A549 (cell line): ENCODE data around the gene USP24. TPM values are rescaled to one million over a fixed set of nuclear protein-coding genes. Genes with fewer than 3 reads are reported as not detected.

ENCODE experiments used
- ATAC-seq, 2 experiments: fragments of 200-7000 bp in 1 of 2; fragments of >200 bp in 1 of 2; cut with Nextera tagmentation in 1 of 2; cut with Tn5 transposase in 1 of 2; 3 replicates each; pipeline versions ENCODE4 v1.8.0 to v1.9.1; 2018 to 2020; ENCODE audit warnings: mild to moderate bottlenecking in 1 of 2, moderate library complexity in 1 of 2
- CTCF ChIA-PET: fragments of 300-600 bp; sonication (Branson Sonifier 250); formaldehyde crosslinking; extraction: SDS; loops from one replicate; lab custom pipeline; 2021; ENCODE audit warnings: antibody characterized with exemption, inconsistent platforms; lab: Yijun Ruan, JAX
- POLR2A ChIA-PET: fragments of 350-600 bp; formaldehyde crosslinking; extraction: SDS; loops from one replicate; lab custom pipeline; 2021; ENCODE audit warnings: antibody characterized with exemption, inconsistent platforms; lab: Yijun Ruan, JAX
- DNase-seq, 2 experiments: peaks; one replicate each; pipeline versions ENCODE4 v3.0.0 to v3.0.0-alpha.2; 2011 to 2016; ENCODE audit warnings: low read depth in 1 of 2, low spot score in 1 of 2
- FAIRE-seq: peaks from 2 replicates; lab custom pipeline; 2011; peaks lifted over from hg19 to GRCh38; lab: Jason Lieb, UNC
- H3K27ac ChIP-seq, 2 experiments: fragments of >200 bp; sonication (Bioruptor Twin); formaldehyde crosslinking; 3 replicates each; pipeline ENCODE4 v1.5.1; 2016 to 2017
- H3K4me1 ChIP-seq: fragments of >200 bp; sonication (Bioruptor Twin); formaldehyde crosslinking; 3 replicates; pipeline ENCODE4 v1.6.1; 2016
- H3K4me2 ChIP-seq: fragments of >200 bp; sonication (Bioruptor Twin); formaldehyde crosslinking; 3 replicates; pipeline ENCODE4 v1.6.1; 2016
- H3K4me3 ChIP-seq: fragments of >200 bp; sonication (Bioruptor Twin); formaldehyde crosslinking; 3 replicates; pipeline ENCODE4 v1.5.1; 2016
- H3K9me3 ChIP-seq: fragments of >200 bp; sonication (Bioruptor Twin); formaldehyde crosslinking; 3 replicates; pipeline ENCODE4 v1.6.1; 2016
- CBX2 ChIP-seq: fragments of 200-600 bp; sonication (generic); IDR thresholded peaks from 2 replicates; pipeline ENCODE4 v1.6.1; 2016; ENCODE audit warnings: low read depth, mild to moderate bottlenecking, borderline replicate concordance
- CEBPB ChIP-seq, 2 experiments: fragments of >200 bp in 1 of 2; sonication (Bioruptor Twin) in 1 of 2; formaldehyde crosslinking in 1 of 2; IDR thresholded peaks; 2 replicates each; pipeline ENCODE4 v1.6.1; 2012 to 2016
- CHD2 ChIP-seq: fragments of 150-350 bp; IDR thresholded peaks from 2 replicates; pipeline ENCODE4 v1.6.1; 2014; ENCODE audit warnings: low read length; ENCODE audit not compliant: partially characterized antibody
- EHF ChIP-seq: fragments of 250-450 bp; sonication (Bioruptor Pico); IDR thresholded peaks from 2 replicates; pipeline ENCODE4 v1.5.0; 2020; ENCODE audit warnings: mild to moderate bottlenecking
- EHMT2 ChIP-seq: fragments of 200-600 bp; sonication (generic); IDR thresholded peaks from 2 replicates; pipeline ENCODE4 v1.6.1; 2016; ENCODE audit warnings: antibody characterized with exemption, low read depth, mild to moderate bottlenecking, moderate library complexity
- EP300 ChIP-seq, 2 experiments: fragments of >200 bp; sonication (Bioruptor Twin); formaldehyde crosslinking; IDR thresholded peaks; 2 replicates in 1 of 2; 3 replicates in 1 of 2; pipeline ENCODE4 v1.6.1; 2016 to 2017
- ESRRA ChIP-seq: fragments of 150-350 bp; IDR thresholded peaks from 2 replicates; pipeline ENCODE4 v1.6.1; 2014; ENCODE audit warnings: mild to moderate bottlenecking, low read length, borderline replicate concordance
- FOSB ChIP-seq: fragments of 250-450 bp; sonication (Bioruptor Pico); IDR thresholded peaks from 2 replicates; pipeline ENCODE4 v1.5.0; 2020; ENCODE audit warnings: mild to moderate bottlenecking, moderate library complexity
- FOXS1 ChIP-seq: fragments of 250-450 bp; sonication (Bioruptor Pico); IDR thresholded peaks from 2 replicates; pipeline ENCODE4 v1.5.0; 2020; ENCODE audit warnings: mild to moderate bottlenecking, moderate library complexity
- HDAC2 ChIP-seq: fragments of 200-600 bp; sonication (generic); IDR thresholded peaks from 2 replicates; pipeline ENCODE4 v1.6.1; 2016
- HES2 ChIP-seq: fragments of >200 bp; sonication (Bioruptor Twin); formaldehyde crosslinking; IDR thresholded peaks from 2 replicates; pipeline ENCODE4 v1.6.1; 2016
- HOXB13 ChIP-seq: fragments of 250-450 bp; sonication (Bioruptor Pico); IDR thresholded peaks from 2 replicates; pipeline ENCODE4 v1.5.0; 2020; ENCODE audit warnings: low read depth, mild to moderate bottlenecking, moderate library complexity
- KDM1A ChIP-seq: fragments of 200-600 bp; sonication (generic); IDR thresholded peaks from 2 replicates; pipeline ENCODE4 v1.6.1; 2016; ENCODE audit warnings: low read depth, mild to moderate bottlenecking
- NPAS2 ChIP-seq: fragments of 250-450 bp; sonication (Bioruptor Pico); IDR thresholded peaks from 2 replicates; pipeline ENCODE4 v1.8.0; 2022; ENCODE audit warnings: mild to moderate bottlenecking, moderate library complexity, borderline replicate concordance
- RNF2 ChIP-seq: fragments of 200-600 bp; sonication (generic); IDR thresholded peaks from 2 replicates; pipeline ENCODE4 v1.6.1; 2016; ENCODE audit warnings: low read depth, mild to moderate bottlenecking, antibody characterized with exemption, moderate library complexity, borderline replicate concordance
- TFCP2L1 ChIP-seq: fragments of 250-450 bp; sonication (Bioruptor Pico); IDR thresholded peaks from 2 replicates; pipeline ENCODE4 v1.5.0; 2021; ENCODE audit warnings: mild to moderate bottlenecking
- ZFP36 ChIP-seq: fragments of 450-650 bp; IDR thresholded peaks from 2 replicates; pipeline ENCODE4 v1.6.1; 2014; ENCODE audit warnings: borderline replicate concordance; ENCODE audit not compliant: partially characterized antibody
- ZNF302 ChIP-seq: fragments of 250-450 bp; sonication (Bioruptor Pico); IDR thresholded peaks from 2 replicates; pipeline ENCODE4 v1.9.0; 2021; ENCODE audit warnings: inconsistent platforms, mild to moderate bottlenecking, moderate library complexity
- ZSCAN20 ChIP-seq: fragments of 250-450 bp; sonication (Bioruptor Pico); IDR thresholded peaks from 2 replicates; pipeline ENCODE4 v1.8.0; 2022; ENCODE audit warnings: mild to moderate bottlenecking, moderate library complexity
- WGBS: methylation state at CpG from one replicate; pipeline ENCODE4 v1.1.6; 2017; ENCODE audit errors: missing lambda C conversion rate; 5-methylcytosine and 5-hydroxymethylcytosine counted together
- polyA plus RNA-seq, 4 experiments: library from polyadenylated mRNA; depleted of rRNA in 3 of 4; stranded (reverse); fragments of >200 nt; fragmentation: RNase III in 1 of 4; extraction: RNeasy Plus Mini Kit Qiagen cat#74134 plus additional on column Dnase treatment in 1 of 4; gene quantifications; 2 replicates in 3 of 4; 3 replicates in 1 of 4; pipeline ENCODE4 v1.2.3, GENCODE V29; 2011 to 2017
- TF ChIP-seq, protein P1 (sequence below): fragments of 200-600 bp; sonication (generic); IDR thresholded peaks from 2 replicates; pipeline ENCODE4 v1.6.1; 2016; ENCODE audit warnings: antibody characterized with exemption, mild to moderate bottlenecking, moderate library complexity

The USP24 gene
- polyA plus RNA-seq, 2 of the 4 experiments (the other 2 are of a cell fraction) = 14.7 to 21.7 TPM

DNA sequence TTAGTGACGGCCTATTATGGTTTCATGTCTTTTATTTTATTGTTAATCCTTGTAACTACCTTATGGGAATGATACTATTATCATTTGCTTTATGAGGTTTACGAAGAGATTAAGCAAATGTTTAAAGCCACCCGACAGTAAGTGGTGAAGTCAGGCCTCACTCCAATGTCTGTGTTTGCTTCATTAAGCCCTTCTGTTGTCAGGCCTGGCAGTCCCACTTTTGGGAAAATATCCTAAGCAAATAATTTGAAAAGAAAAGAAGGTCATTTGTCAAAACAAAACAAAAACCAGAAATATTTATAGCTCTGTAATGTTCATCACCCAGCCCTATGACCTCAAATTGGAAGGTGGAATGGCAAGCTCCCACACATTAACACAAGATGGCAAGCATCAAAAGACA, 40.7 kb upstream of the USP24 start:
- H3K9me3 ChIP-seq = no peaks in the 10 kb centered on the region
- no peak for DNase-seq
- no peak overlapping the region for H3K4me2 ChIP-seq
- CTCF ChIA-PET = interaction anchor here (1.9 to 2.9 kb wide), 2 partner anchors 21 to 28 kb away, joined by 7 to 8 read pairs; no protein-coding TSS in a partner anchor
- H3K4me3 ChIP-seq = no peak overlapping the region
- no peak for ATAC-seq
- 90% methylated on average over 3 of the region's 3 CpGs for WGBS
- no peak overlapping the region for H3K27ac ChIP-seq
- POLR2A ChIA-PET = no interaction called here
- TF ChIP-seq TFCP2L1 (CRISPR knock-in tag) (no peak), EP300 (IDR thresholded peaks at IDR 0.05) (no peak), KDM1A (no peak), EHMT2 (no peak), EHF (CRISPR knock-in tag) (no peak), ZFP36 (no peak), ZNF302 (CRISPR knock-in tag) (no peak), HOXB13 (CRISPR knock-in tag) (no peak), CEBPB (IDR thresholded peaks at IDR 0.05) (no peak), RNF2 (no peak), CBX2 (no peak), FOSB (CRISPR knock-in tag) (no peak), ESRRA (no peak)
- TF ChIP-seq, protein P1, sequence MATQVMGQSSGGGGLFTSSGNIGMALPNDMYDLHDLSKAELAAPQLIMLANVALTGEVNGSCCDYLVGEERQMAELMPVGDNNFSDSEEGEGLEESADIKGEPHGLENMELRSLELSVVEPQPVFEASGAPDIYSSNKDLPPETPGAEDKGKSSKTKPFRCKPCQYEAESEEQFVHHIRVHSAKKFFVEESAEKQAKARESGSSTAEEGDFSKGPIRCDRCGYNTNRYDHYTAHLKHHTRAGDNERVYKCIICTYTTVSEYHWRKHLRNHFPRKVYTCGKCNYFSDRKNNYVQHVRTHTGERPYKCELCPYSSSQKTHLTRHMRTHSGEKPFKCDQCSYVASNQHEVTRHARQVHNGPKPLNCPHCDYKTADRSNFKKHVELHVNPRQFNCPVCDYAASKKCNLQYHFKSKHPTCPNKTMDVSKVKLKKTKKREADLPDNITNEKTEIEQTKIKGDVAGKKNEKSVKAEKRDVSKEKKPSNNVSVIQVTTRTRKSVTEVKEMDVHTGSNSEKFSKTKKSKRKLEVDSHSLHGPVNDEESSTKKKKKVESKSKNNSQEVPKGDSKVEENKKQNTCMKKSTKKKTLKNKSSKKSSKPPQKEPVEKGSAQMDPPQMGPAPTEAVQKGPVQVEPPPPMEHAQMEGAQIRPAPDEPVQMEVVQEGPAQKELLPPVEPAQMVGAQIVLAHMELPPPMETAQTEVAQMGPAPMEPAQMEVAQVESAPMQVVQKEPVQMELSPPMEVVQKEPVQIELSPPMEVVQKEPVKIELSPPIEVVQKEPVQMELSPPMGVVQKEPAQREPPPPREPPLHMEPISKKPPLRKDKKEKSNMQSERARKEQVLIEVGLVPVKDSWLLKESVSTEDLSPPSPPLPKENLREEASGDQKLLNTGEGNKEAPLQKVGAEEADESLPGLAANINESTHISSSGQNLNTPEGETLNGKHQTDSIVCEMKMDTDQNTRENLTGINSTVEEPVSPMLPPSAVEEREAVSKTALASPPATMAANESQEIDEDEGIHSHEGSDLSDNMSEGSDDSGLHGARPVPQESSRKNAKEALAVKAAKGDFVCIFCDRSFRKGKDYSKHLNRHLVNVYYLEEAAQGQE = no peak
- TF ChIP-seq, all 56 proteins: peak for 0
- no peaks in the 10 kb centered on the region for H3K4me1 ChIP-seq
- FAIRE-seq = no peak

GRCh38 chr1:55252942-55253589, 37.9 kb upstream of the USP24 start:
- TF ChIP-seq CHD2 (no peak), ZSCAN20 (CRISPR knock-in tag) (no peak), TFCP2L1 (CRISPR knock-in tag) (no peak), FOXS1 (no peak), NPAS2 (CRISPR knock-in tag) (no peak), HES2 (no peak), HDAC2 (no peak)
- Histone ChIP-seq H3K9me3 (no peaks in the 10 kb centered on the region), H3K4me2 (no peak overlapping the region), H3K4me3 (no peak overlapping the region), H3K27ac (no peak overlapping the region), H3K4me1 (no peaks in the 10 kb centered on the region)
- FAIRE-seq (no peak), DNase-seq (no peak), ATAC-seq (no peak)
- WGBS = 79% methylated on average over 7 of the region's 8 CpGs
- POLR2A ChIA-PET = no interaction called here
- CTCF ChIA-PET = interaction anchor here (0.9 to 3.0 kb wide), 3 partner anchors 25 to 303 kb away, joined by 3 to 11 read pairs (median 3); no protein-coding TSS in a partner anchor
